Liver (tissue), 9 donors: ENCODE results near the gene CPNE4. TPM values are rescaled to one million over a fixed set of nuclear protein-coding genes. Genes with fewer than 3 reads are reported as not detected.

ENCODE experiments used
- DNase-seq: peaks from one replicate; pipeline ENCODE4 v3.0.0-alpha.2; 2017; ENCODE audit warnings: low spot score
- H3K27ac ChIP-seq, 2 donors: one replicate each; pipeline ENCODE4 v1.7.0; 2013; ENCODE audit warnings: inconsistent platforms in 2 of 2, low read length in 2 of 2, control low read depth in 1 of 2, low read depth in 1 of 2, mild to moderate bottlenecking in 1 of 2
- H3K27me3 ChIP-seq, 4 donors: one replicate each; pipeline versions ENCODE4 v1.6.1 to v1.7.0; 2013; ENCODE audit warnings: low read length in 3 of 4, inconsistent platforms in 1 of 4, mild to moderate bottlenecking in 1 of 4, moderate library complexity in 1 of 4; ENCODE audit not compliant: control insufficient read depth in 4 of 4, insufficient read depth in 4 of 4
- H3K36me3 ChIP-seq, 4 donors: one replicate each; pipeline versions ENCODE4 v1.6.1 to v1.7.0; 2013; ENCODE audit warnings: low read length in 3 of 4, mild to moderate bottlenecking in 3 of 4, low read depth in 1 of 4, moderate library complexity in 1 of 4; ENCODE audit not compliant: control insufficient read depth in 4 of 4, insufficient read depth in 3 of 4
- H3K4me1 ChIP-seq, 4 donors: one replicate each; pipeline versions ENCODE4 v1.6.1 to v1.7.0; 2013; ENCODE audit warnings: low read length in 3 of 4, mild to moderate bottlenecking in 3 of 4, moderate library complexity in 1 of 4; ENCODE audit not compliant: control insufficient read depth in 4 of 4, insufficient read depth in 4 of 4
- H3K4me3 ChIP-seq, 3 donors: one replicate each; pipeline versions ENCODE4 v1.6.1 to v1.7.0; 2013; ENCODE audit warnings: low read length in 3 of 3, control low read depth in 1 of 3, low read depth in 1 of 3, mild to moderate bottlenecking in 1 of 3
- H3K9ac ChIP-seq, 2 donors: one replicate each; pipeline ENCODE4 v1.7.0; 2013; ENCODE audit warnings: low read length in 2 of 2, mild to moderate bottlenecking in 2 of 2, moderate library complexity in 2 of 2, control low read depth in 1 of 2, low read depth in 1 of 2
- H3K9me3 ChIP-seq, 4 donors: one replicate each; pipeline versions ENCODE4 v1.6.1 to v1.7.0; 2013; ENCODE audit warnings: low read length in 3 of 4; ENCODE audit not compliant: control insufficient read depth in 4 of 4
- CTCF ChIP-seq: fragments of 150-350 bp; IDR thresholded peaks from 2 replicates; pipeline ENCODE4 v1.5.1; 2017; ENCODE audit warnings: improper control_type of control experiment, low read depth, low read length; ENCODE audit not compliant: missing input control
- EGR1 ChIP-seq, 2 donors: IDR thresholded peaks; 2 replicates each; pipeline ENCODE4 v1.6.1; 2016 to 2018; ENCODE audit warnings: antibody characterized with exemption in 2 of 2, low read depth in 2 of 2
- FOXA1 ChIP-seq: IDR thresholded peaks from 2 replicates; pipeline ENCODE4 v1.6.1; 2016; ENCODE audit warnings: antibody characterized with exemption
- FOXA2 ChIP-seq: IDR thresholded peaks from 2 replicates; pipeline ENCODE4 v1.6.1; 2016; ENCODE audit warnings: antibody characterized with exemption
- GABPA ChIP-seq, 2 donors: IDR thresholded peaks in 1 of 2; conservative IDR thresholded peaks in 1 of 2; 2 replicates each; pipeline ENCODE4 v1.6.1; 2016; ENCODE audit warnings: antibody characterized with exemption in 2 of 2, mild to moderate bottlenecking in 1 of 2, moderate library complexity in 1 of 2
- HNF4G ChIP-seq: IDR thresholded peaks from 2 replicates; pipeline ENCODE4 v1.6.1; 2016; ENCODE audit warnings: antibody characterized with exemption
- JUND ChIP-seq, 2 donors: IDR thresholded peaks; 2 replicates each; pipeline ENCODE4 v1.6.1; 2016; ENCODE audit warnings: antibody characterized with exemption in 2 of 2
- NR2F2 ChIP-seq: IDR thresholded peaks from 2 replicates; pipeline ENCODE4 v1.6.1; 2016; ENCODE audit warnings: antibody characterized with exemption
- RAD21 ChIP-seq, 2 donors: IDR thresholded peaks; 2 replicates each; pipeline ENCODE4 v1.6.1; 2016; ENCODE audit warnings: antibody characterized with exemption in 2 of 2, mild to moderate bottlenecking in 2 of 2
- REST ChIP-seq: IDR thresholded peaks from 2 replicates; pipeline ENCODE4 v1.6.1; 2016; ENCODE audit warnings: antibody characterized with exemption, mild to moderate bottlenecking
- RXRA ChIP-seq, 2 donors: IDR thresholded peaks; 2 replicates each; pipeline ENCODE4 v1.6.1; 2017 to 2018; ENCODE audit warnings: antibody characterized with exemption in 2 of 2, mild to moderate bottlenecking in 1 of 2
- TAF1 ChIP-seq: conservative IDR thresholded peaks from 2 replicates; pipeline ENCODE4 v1.6.1; 2016; ENCODE audit warnings: antibody characterized with exemption, mild to moderate bottlenecking
- YY1 ChIP-seq: IDR thresholded peaks from 2 replicates; pipeline ENCODE4 v1.6.1; 2016; ENCODE audit warnings: antibody characterized with exemption, mild to moderate bottlenecking
- ZBTB33 ChIP-seq: IDR thresholded peaks from 2 replicates; pipeline ENCODE4 v1.6.1; 2016; ENCODE audit warnings: antibody characterized with exemption
- WGBS: extraction: QIAGEN DNeasy Blood & Tissue Kit; methylation state at CpG from one replicate; pipeline ENCODE4 v1.1.7; 2013; 5-methylcytosine and 5-hydroxymethylcytosine counted together
- polyA plus RNA-seq, 2 donors: library from polyadenylated mRNA; stranded (reverse) in 1 of 2; unstranded in 1 of 2; fragments of 200-250 nt in 1 of 2; fragments of >200 nt in 1 of 2; fragmentation: Nextera tagmentation in 1 of 2; extraction: Ambion mirVana in 1 of 2; gene quantifications; one replicate each; pipeline versions ENCODE4 v1.2.1 to v1.2.3, GENCODE V29; 2013 to 2015
- total RNA-seq, 2 donors: library from RNA; depleted of rRNA; stranded (reverse); fragments of >200 nt; gene quantifications; one replicate each; pipeline ENCODE4 v1.2.3, GENCODE V29; 2014
- donor health status: healthy.
- donor health status: healthy.
- donor health status: healthy.
- donor health status: healthy.
- donor health status: healthy.

CPNE4 gene
- total RNA-seq (under 1 TPM in 1 of 2 donors, not detected in 1; under 0.01 TPM), polyA plus RNA-seq (under 1 TPM in 1 of 2 donors, not detected in 1; 0.03 TPM)

GRCh38 chr3:132034486-132035464 lies at the start of gene CPNE4:
Gene CPNE4 (minus strand): TSS chr3:132035014.
- Histone ChIP-seq H3K4me3 (peak within 1 kb of the TSS in 1 of 3 donors; percentile 2), H3K9ac (no peak within 1 kb of the TSS), H3K4me1 (peaks cover 3 to 7% (median 5%) of the 10 kb centered on the region in 4 donors), H3K27me3 (peaks cover 4 to 33% (median 10%) of the 10 kb centered on the region in 4 donors), H3K36me3 (no peaks in the 10 kb centered on the region), H3K9me3 (no peaks in the 10 kb centered on the region), H3K27ac (no peak within 1 kb of the TSS)
- DNase-seq, result peak; percentile 86
- TF ChIP-seq FOXA1 (no peak), YY1 (no peak), CTCF (peak; percentile 54), EGR1 (IDR thresholded peaks at IDR 0.05; ENCODE audit: low read depth in 2 of 2) (no peak), REST (peak; percentile 99), HNF4G (no peak), RAD21 (IDR thresholded peaks at IDR 0.05) (peak in 1 of 2 donors; percentile 60), TAF1 (no peak), ZBTB33 (no peak), NR2F2 (no peak)
- WGBS, result 8% methylated on average over 49 of the region's 49 CpGs

GRCh38 chr3:132083583-132084279 lies 48.9 kb upstream of the CPNE4 start:
- 55% methylated on average over 6 of the region's 6 CpGs for WGBS

More at GRCh38 chr3:132083583-132084279, 48.9 kb upstream of the CPNE4 start:
- H3K27me3 ChIP-seq, result no peaks in the 10 kb centered on the region
- no peak overlapping the region for H3K27ac ChIP-seq
- no peaks in the 10 kb centered on the region for H3K9me3 ChIP-seq
- no peak for DNase-seq
- H3K4me1 ChIP-seq, result peaks cover 0 to 3% (median 0%) of the 10 kb centered on the region in 4 donors
- H3K36me3 ChIP-seq, result no peaks in the 10 kb centered on the region
- H3K9ac ChIP-seq, result no peak overlapping the region
- H3K4me3 ChIP-seq, result no peak overlapping the region
- TF ChIP-seq FOXA2, result no peak
- no peak for TF ChIP-seq RXRA (IDR thresholded peaks at IDR 0.05)
- TF ChIP-seq JUND (IDR thresholded peaks at IDR 0.05), result no peak
- TF ChIP-seq FOXA1, result no peak
- TF ChIP-seq GABPA (IDR thresholded peaks at IDR 0.05 in 1 of 2, conservative IDR thresholded peaks at IDR 0.05 in 1 of 2), result no peak
- TF ChIP-seq HNF4G, result no peak
